ENCODE measurements around the gene CRYZL1.

Gene CRYZL1

GRCh38 chr21:33562389-33562788 is 79.2 kb downstream of the CRYZL1 start:
- TF ChIP-seq CTCF (IDR thresholded peaks at IDR 0.05; ENCODE audit: low read length) (no peak), EZH2 (IDR thresholded peaks at IDR 0.05; ENCODE audit: borderline replicate concordance, low read length) (no peak)
- H3K9ac ChIP-seq (ENCODE audit: low read length): no peak overlapping the region
- H3K36me3 ChIP-seq (ENCODE audit: insufficient read depth, low read length): peaks cover 89% of the 10 kb centered on the region
- H3F3A ChIP-seq (ENCODE audit: insufficient read depth, low read length): no peaks in the 10 kb centered on the region; the same call in 1 of the 2 replicates
- H3K27ac ChIP-seq (ENCODE audit: low read depth, low read length, poor library complexity, severe bottlenecking): no peak overlapping the region
- H3K9me3 ChIP-seq (ENCODE audit: low read length): no peaks in the 10 kb centered on the region
- H3K4me1 ChIP-seq (ENCODE audit: insufficient read depth, low read length, severe bottlenecking): no peaks in the 10 kb centered on the region
- H3K27me3 ChIP-seq (ENCODE audit: insufficient read depth, low read length): no peaks in the 10 kb centered on the region
- H3K4me2 ChIP-seq (ENCODE audit: low read length): no peak overlapping the region
- peaks cover 35% of the 10 kb centered on the region for H3K79me2 ChIP-seq (ENCODE audit: insufficient read depth, low read length)
- 0 out of 2 replicates have a peak, but pooled peaks cover 2% of the 10 kb centered on the region for H4K20me1 ChIP-seq (ENCODE audit: insufficient read depth, low read length)
- no peak overlapping the region for H2AFZ ChIP-seq (ENCODE audit: low read length)
- no peak overlapping the region for H3K4me3 ChIP-seq (ENCODE audit: low read depth, low read length, poor library complexity, severe bottlenecking)
- no peaks in the 10 kb centered on the region for H3K9me2 ChIP-seq (ENCODE audit: low read depth, low read length)

- Histone ChIP-seq H3K36me3 (ENCODE audit: insufficient read depth, low read length) (peaks cover 93% of the 10 kb centered on the region), H3K27me3 (ENCODE audit: insufficient read depth, low read length) (no peaks in the 10 kb centered on the region), H3K4me1 (ENCODE audit: insufficient read depth, low read length, severe bottlenecking) (no peaks in the 10 kb centered on the region), H4K20me1 (ENCODE audit: insufficient read depth, low read length) (0 out of 2 replicates have a peak, but pooled peaks cover 2% of the 10 kb centered on the region), H3K4me2 (ENCODE audit: low read length) (no peak overlapping the region), H3K9me2 (ENCODE audit: low read depth, low read length) (no peaks in the 10 kb centered on the region), H3K9ac (ENCODE audit: low read length) (no peak overlapping the region), H3K4me3 (ENCODE audit: low read depth, low read length, poor library complexity, severe bottlenecking) (no peak overlapping the region), H3K27ac (ENCODE audit: low read depth, low read length, poor library complexity, severe bottlenecking) (no peak overlapping the region), H2AFZ (ENCODE audit: low read length) (no peak overlapping the region), H3K9me3 (ENCODE audit: low read length) (no peaks in the 10 kb centered on the region), H3K79me2 (ENCODE audit: insufficient read depth, low read length) (peaks cover 35% of the 10 kb centered on the region), H3F3A (ENCODE audit: insufficient read depth, low read length) (no peaks in the 10 kb centered on the region)
- TF ChIP-seq CTCF (IDR thresholded peaks at IDR 0.05; ENCODE audit: low read length): no peak
- no peak for TF ChIP-seq EZH2 (IDR thresholded peaks at IDR 0.05; ENCODE audit: borderline replicate concordance, low read length)
These were observed 80.2 kb downstream of the CRYZL1 start for GRCh38 chr21:33561373-33561772.

GRCh38 chr21:33560965-33561364 is 80.6 kb downstream of the CRYZL1 start:
- peaks cover 3% of the 10 kb centered on the region; the same call in 1 of the 2 replicates for H4K20me1 ChIP-seq (ENCODE audit: insufficient read depth, low read length)
- H3F3A ChIP-seq (ENCODE audit: insufficient read depth, low read length): no peaks in the 10 kb centered on the region
- no peaks in the 10 kb centered on the region for H3K9me3 ChIP-seq (ENCODE audit: low read length)
- TF ChIP-seq EZH2 (IDR thresholded peaks at IDR 0.05; ENCODE audit: borderline replicate concordance, low read length) (no peak), CTCF (IDR thresholded peaks at IDR 0.05; ENCODE audit: low read length) (no peak)
- H3K9me2 ChIP-seq (ENCODE audit: low read depth, low read length): no peaks in the 10 kb centered on the region
- H3K27me3 ChIP-seq (ENCODE audit: insufficient read depth, low read length): no peaks in the 10 kb centered on the region
- H3K36me3 ChIP-seq (ENCODE audit: insufficient read depth, low read length): peaks cover 96% of the 10 kb centered on the region
- no peak overlapping the region for H2AFZ ChIP-seq (ENCODE audit: low read length)
- H3K4me2 ChIP-seq (ENCODE audit: low read length): no peak overlapping the region
- H3K79me2 ChIP-seq (ENCODE audit: insufficient read depth, low read length): peaks cover 38% of the 10 kb centered on the region
- no peak overlapping the region for H3K4me3 ChIP-seq (ENCODE audit: low read depth, low read length, poor library complexity, severe bottlenecking)
- H3K4me1 ChIP-seq (ENCODE audit: insufficient read depth, low read length, severe bottlenecking): no peaks in the 10 kb centered on the region
- H3K9ac ChIP-seq (ENCODE audit: low read length): no peak overlapping the region
- H3K27ac ChIP-seq (ENCODE audit: low read depth, low read length, poor library complexity, severe bottlenecking): no peak overlapping the region

All from OCI-LY1 (cell line).